Urothelium cell line (cell line): Measurements from ENCODE around the gene LMTK3.

Experiments used
- DNase-seq: peaks from one replicate; pipeline ENCODE4 v3.0.0; 2011; ENCODE audit warnings: low spot score, mixed read lengths
- FAIRE-seq: peaks from 2 replicates; lab custom pipeline; 2011; peaks lifted over from hg19 to GRCh38; lab: Jason Lieb, UNC

Gene LMTK3

DNA sequence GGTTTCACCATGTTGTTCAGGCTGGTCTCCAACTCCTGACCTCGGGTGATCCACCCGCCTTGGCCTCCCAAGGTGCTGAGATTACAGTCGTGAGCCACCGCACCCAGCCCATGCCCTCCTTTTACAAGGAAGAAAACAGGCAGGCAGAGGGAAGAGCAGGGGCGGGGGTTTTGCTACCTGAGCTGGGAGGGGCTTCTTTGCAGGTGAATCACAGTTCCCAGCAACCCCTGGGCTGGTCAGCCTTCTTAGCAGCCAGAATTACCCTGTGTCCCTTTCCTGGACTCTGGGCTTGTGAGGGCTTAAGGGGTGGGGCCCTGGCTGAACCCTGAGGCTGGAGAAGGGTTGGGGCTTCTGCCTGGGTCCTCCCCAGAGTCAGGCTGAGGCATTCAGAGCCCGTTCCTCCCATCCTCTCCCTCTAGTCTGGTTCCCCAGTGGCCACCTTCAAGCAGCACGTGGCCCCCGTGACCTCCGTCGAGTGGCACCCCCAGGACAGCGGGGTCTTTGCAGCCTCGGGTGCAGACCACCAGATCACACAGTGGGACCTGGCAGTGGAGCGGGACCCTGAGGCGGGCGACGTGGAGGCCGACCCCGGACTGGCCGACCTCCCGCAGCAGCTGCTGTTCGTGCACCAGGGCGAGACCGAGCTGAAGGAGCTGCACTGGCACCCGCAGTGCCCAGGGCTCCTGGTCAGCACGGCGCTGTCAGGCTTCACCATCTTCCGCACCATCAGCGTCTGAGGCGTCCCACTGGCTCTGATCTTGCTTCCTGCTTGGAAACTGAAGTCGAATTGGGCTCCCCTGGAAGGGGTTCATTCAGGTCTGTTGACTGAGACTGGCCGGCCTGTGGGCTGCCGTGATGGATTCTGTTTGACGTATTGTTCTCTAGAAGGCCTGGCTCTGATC, 59.1 kb downstream of the LMTK3 start:
- DNase-seq, result no peak
- no peak for FAIRE-seq

DNA sequence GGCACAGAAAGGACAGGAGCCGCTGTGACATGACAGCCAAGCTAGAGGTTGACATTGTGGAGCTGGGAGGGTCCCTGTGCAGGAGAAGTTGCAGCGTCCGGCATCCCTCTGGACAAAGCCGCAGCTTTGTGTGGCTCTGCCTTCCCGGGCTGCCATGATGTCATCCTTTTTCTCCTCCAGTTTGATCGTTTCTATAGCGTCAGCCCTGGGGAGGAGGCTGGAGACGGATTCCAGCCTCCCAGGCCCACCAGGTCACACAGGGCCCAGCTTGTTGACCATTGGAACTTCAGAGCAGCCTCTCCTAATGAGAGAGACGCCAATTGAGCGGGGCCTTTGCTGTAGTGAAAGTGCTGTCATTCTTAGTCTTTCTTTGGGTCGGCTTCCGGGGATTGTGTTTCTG, 60.0 kb downstream of the LMTK3 start:
- DNase-seq (no peak), FAIRE-seq (no peak)

DNA sequence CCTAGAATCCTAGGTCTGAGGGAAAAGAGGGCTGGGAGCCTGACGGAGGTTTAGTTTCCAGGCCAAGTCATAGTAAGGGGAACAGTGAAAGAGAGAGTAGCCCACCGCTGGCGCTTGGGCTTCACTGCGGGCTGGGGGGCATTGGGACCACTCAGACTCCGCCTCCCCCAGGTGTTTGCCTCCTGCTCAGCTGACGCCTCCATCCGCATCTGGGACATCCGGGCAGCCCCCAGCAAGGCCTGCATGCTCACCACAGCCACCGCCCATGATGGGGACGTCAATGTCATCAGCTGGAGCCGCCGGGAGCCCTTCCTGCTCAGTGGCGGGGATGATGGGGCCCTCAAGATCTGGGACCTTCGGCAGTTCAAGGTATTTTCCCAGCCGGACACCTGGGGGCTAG, 60.8 kb downstream of the LMTK3 start:
- FAIRE-seq, result no peak
- DNase-seq, result no peak

DNA sequence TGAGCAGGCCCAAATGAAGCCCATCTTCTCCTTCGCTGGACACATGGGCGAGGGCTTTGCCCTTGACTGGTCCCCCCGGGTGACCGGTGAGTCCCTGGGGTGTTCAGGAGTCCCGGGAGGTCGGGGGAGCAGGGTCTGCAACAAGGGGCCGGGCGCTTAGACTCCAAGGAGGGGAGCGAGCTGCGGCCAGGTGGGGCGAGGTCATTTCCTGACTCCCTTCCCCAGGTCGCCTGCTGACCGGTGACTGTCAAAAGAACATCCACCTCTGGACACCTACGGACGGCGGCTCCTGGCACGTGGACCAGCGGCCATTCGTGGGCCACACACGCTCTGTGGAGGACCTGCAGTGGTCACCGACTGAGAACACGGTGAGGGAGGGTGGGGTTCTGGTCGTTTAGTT, 61.2 kb downstream of the LMTK3 start:
- no peak for DNase-seq
- no peak for FAIRE-seq

DNA sequence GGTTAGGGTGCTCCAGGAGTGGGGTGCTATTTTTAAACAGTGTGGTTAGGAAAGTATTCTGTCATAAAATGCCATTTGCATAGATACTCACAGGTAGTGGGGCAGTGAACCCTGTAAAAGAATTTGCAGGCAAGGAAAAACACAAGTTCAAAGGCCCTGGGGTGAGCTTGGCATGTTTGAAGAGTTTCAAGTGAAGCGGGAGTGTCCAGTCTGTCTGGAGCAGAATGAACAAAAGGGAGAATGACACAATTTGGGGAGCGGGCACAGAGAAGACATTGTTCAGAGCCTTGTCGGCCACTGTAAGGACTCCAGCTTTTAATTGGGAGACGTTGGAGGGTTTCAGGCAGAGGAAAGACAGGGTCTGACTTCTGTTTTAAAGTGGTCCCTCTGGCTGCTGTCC, 63.1 kb downstream of the LMTK3 start:
- FAIRE-seq (no peak), DNase-seq (no peak)

- no peak for FAIRE-seq
Measured at GRCh38 chr19:48446579-48446978, 65.1 kb downstream of the LMTK3 start.

DNA sequence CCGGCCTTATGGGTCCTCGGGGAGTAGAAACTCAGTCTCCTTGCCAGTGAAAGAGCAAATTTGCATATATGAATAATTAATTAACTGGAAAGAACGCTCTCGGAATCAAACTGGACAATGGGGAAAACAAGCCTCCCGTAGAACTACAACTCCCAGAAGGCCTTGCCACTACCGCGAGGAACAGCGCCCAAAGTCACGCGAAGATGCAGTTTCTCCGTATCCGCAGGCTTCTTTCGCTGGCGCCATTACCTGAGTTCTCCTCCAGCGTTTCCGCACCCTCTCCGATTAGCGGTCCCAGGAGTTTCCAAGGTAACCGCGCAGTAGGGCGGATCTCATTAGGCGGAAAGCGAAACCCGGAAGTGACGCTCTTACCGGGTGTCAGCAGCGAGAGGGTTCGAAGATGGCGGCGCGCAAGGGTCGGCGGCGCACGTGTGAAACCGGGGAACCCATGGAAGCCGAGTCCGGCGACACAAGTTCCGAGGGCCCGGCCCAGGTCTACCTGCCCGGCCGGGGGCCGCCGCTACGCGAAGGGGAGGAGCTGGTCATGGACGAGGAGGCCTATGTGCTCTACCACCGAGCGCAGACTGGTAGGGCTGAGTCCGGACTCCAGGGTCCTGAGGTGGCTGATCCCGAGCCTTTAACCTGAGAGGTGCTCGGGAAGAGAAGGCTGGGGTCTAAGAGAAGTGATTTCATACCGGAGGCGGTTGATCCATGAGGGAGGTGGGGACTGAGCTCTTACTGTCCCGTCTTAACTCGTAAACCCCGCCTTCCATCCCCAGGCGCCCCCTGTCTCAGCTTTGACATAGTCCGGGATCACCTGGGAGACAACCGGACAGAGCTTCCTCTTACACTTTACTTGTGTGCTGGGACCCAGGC, 65.8 kb downstream of the LMTK3 start, which contains the start of gene GRWD1:
Gene GRWD1, plus strand, starts transcription at position 378 of the 876 bp plus-strand sequence. Its CDS starts 23 bp downstream, at position 401.
- FAIRE-seq (peak; percentile 30), DNase-seq (peak; percentile 93)

More at GRCh38 chr19:48446579-48446978, 65.1 kb downstream of the LMTK3 start:
- DNase-seq, result no peak

GRCh38 chr19:48445256-48445605, 66.4 kb downstream of the LMTK3 start:
- peak; percentile 85 for DNase-seq

GRCh38 chr19:48444936-48445200, 66.8 kb downstream of the LMTK3 start:
- no peak for FAIRE-seq
- no peak for DNase-seq

More at GRCh38 chr19:48445256-48445605, 66.4 kb downstream of the LMTK3 start:
- FAIRE-seq, result peak; percentile 65

DNA sequence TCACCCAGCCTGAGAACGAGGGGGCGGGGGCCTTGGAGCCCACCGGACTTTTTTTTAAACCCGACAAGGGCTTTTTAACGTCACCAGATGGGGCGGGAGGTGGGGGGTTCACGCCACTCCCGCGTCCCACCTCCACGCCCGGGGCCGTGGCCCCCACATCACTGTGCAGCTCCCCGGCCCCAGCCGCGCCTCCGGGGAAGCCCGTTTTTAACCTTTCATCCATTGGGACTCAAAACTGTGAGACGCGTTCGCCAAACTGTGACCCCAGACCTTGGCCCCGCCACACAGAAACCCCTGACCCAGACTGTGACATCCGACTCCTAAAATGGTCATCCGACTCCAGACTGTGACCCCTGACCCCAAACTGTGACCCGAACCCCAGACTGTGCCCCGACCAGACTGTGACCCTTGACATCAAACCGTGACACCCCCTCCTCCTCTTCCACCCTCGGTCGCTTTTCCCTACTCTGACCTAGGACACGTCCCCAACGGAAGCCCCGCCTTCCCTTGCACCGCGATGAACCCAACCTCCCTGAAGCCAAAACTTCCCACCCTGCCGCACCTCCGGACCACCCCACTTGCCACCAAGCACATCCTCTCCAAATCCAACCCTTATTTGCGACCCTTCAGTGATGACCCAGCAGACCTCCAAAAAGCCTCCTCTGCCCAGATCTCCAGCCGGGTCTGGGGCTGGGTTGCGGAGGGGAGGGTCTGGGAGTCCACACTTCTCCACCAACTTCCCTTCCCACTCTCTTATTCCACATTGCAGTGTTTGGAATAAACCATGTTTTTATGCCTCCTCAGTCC, 67.3 kb downstream of the LMTK3 start:
- FAIRE-seq (no peak), DNase-seq (no peak)

GRCh38 chr19:48443731-48444128, 67.9 kb downstream of the LMTK3 start:
- FAIRE-seq, result no peak
- no peak for DNase-seq

DNA sequence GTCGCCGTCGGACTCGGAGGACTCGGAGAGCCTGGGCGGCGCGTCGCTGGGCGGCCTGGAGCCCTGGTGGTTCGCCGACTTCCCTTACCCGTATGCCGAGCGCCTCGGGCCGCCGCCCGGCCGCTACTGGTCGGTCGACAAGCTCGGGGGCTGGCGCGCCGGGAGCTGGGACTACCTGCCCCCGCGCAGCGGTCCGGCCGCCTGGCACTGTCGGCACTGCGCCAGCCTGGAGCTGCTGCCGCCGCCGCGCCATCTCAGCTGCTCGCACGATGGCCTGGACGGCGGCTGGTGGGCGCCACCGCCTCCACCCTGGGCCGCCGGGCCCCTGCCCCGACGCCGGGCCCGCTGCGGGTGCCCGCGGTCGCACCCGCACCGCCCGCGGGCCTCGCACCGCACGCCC, 68.4 kb downstream of the LMTK3 start:
- DNase-seq, result no peak
- no peak for FAIRE-seq

GRCh38 chr19:48442116-48443035, 69.3 kb downstream of the LMTK3 start:
- FAIRE-seq (no peak), DNase-seq (no peak)

DNA sequence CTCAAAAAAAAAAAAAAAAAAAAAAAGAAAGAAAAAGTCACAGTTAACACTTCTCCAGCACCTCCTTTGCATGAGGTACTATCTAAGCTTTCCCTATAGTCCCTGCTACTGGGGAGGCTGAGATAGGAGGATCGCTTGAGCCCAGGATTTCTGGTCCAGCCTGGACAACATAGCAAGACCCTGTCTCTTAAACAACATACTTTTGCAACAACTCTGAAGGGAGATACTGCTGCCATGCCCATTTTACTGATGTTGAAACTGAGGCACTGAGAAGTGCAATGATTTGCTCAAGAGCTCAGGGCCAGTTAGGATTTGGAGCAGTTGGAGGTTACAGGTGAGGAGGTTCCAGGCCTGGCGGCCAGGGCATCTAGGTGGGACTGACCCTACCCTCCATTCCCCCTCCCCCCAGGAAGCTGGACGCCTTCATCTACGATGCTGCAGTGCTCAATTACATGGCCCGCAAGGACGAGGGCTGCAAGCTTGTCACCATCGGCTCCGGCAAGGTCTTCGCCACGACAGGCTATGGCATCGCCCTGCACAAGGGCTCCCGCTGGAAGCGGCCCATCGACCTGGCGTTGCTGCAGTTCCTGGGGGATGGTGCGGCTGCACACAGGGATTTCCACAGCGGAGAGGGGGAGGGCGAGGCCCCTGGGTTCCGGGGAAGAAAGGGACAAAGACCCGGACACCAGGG, 70.1 kb downstream of the LMTK3 start:
- no peak for FAIRE-seq
- DNase-seq, result no peak

GRCh38 chr19:48436586-48436985, 75.0 kb downstream of the LMTK3 start:
- FAIRE-seq, result no peak

More at GRCh38 chr19:48436586-48436985, 75.0 kb downstream of the LMTK3 start:
- no peak for DNase-seq
